T-helper 17 cell (primary cell): Measurements from ENCODE around the gene TPO. TPM values are rescaled to one million over a fixed set of nuclear protein-coding genes. Genes with fewer than 3 reads are reported as not detected.
"Not testable (repeated sequence)": the region's sequence is repeated elsewhere in the genome, so short reads cannot be mapped to it uniquely, and the experiment has no call there.

ENCODE experiments used
- ATAC-seq: fragments of 150-1000 bp; cut with Tn5 transposase; 2 replicates; pipeline ENCODE4 v1.10.0; 2021; ENCODE audit warnings: mild to moderate bottlenecking, moderate library complexity
- DNase-seq, 3 donors: peaks; one replicate each; pipeline versions ENCODE4 v3.0.0 to v3.0.0-alpha.2; 2020 to 2021
- H3K9me3 ChIP-seq: one replicate; pipeline ENCODE4 v1.7.0; 2013; ENCODE audit warnings: low read length, mild to moderate bottlenecking; ENCODE audit not compliant: control insufficient read depth, poor library complexity, severe bottlenecking
- H3K27ac Mint-ChIP-seq: one replicate; pipeline ENCODE4 v1.8.0; 2022; ENCODE audit warnings: mild to moderate bottlenecking, moderate library complexity, mixed read lengths
- H3K27me3 Mint-ChIP-seq: one replicate; pipeline ENCODE4 v1.8.0; 2022; ENCODE audit warnings: mixed read lengths
- H3K36me3 Mint-ChIP-seq: one replicate; pipeline ENCODE4 v1.8.0; 2022; ENCODE audit warnings: low read depth, mixed read lengths
- H3K4me1 Mint-ChIP-seq: one replicate; pipeline ENCODE4 v1.8.0; 2022; ENCODE audit warnings: mild to moderate bottlenecking, mixed read lengths
- H3K4me3 Mint-ChIP-seq: one replicate; pipeline ENCODE4 v1.8.0; 2022; ENCODE audit warnings: mild to moderate bottlenecking, moderate library complexity, mixed read lengths
- total RNA-seq, 4 donors: library from RNA in 2 of 4; stranded (reverse) in 2 of 4; gene quantifications; one replicate each; pipeline ENCODE4 v1.2.3 and lab custom pipeline; 2022 to 2026

Gene TPO
- total RNA-seq, 2 donors from 2014 or later: 0.44 to 2.4 TPM

GRCh38 chr2:1486670-1487069 is 73.4 kb downstream of the TPO start:
- Mint-ChIP-seq H3K4me3 (no peak overlapping the region), H3K27me3 (no peaks in the 10 kb centered on the region), H3K36me3 (no peaks in the 10 kb centered on the region), H3K27ac (no peak overlapping the region), H3K4me1 (peaks cover 5% of the 10 kb centered on the region)
- H3K9me3 ChIP-seq: no peaks in the 10 kb centered on the region
- ATAC-seq: no peak
- no peak for DNase-seq

DNA sequence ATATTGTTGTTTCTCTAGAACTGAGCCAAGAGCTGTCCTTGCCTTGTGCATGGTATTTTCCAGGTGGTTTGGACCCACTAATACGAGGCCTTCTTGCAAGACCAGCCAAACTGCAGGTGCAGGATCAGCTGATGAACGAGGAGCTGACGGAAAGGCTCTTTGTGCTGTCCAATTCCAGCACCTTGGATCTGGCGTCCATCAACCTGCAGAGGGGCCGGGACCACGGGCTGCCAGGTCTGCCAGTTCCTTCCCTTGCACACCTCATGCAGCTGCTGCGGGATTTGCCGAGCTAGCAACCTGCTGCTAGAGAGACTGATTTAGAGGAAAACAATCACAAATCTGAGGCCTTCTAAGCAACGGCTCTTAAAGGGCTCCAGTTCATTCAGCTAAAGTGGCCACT is 74.5 kb downstream of the TPO start:
- Mint-ChIP-seq H3K4me1 (peaks cover 8% of the 10 kb centered on the region), H3K27ac (no peak overlapping the region), H3K36me3 (no peaks in the 10 kb centered on the region), H3K27me3 (no peaks in the 10 kb centered on the region), H3K4me3 (no peak overlapping the region)
- no peak for DNase-seq
- H3K9me3 ChIP-seq: no peaks in the 10 kb centered on the region
- ATAC-seq: no peak

DNA sequence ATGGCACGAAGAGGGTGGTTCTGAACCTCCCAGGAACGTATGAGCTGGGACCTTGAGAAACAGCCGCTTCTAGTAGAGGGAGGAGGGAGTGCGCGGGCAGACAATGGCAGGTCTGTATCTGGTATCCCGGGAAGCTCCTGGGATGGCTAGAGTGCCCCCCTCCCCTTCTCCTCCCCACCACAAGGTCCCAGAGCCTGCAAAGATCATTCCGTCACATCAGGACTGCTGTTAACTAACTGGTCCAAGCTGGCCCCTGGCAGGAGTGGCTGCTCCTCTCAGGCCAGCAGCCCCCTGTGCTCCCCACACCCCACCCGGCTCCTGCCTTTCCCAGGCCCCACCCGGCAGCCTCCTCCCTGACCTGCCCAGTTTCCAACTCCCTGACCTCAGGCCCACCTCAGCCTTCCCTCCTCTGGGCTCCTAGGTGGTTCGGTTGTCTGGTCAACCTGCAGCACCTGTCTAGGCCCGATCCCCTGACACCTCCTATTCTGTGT is 75.0 kb downstream of the TPO start:
- Mint-ChIP-seq H3K27ac (peak overlapping the region; percentile 53), H3K4me1 (peaks cover 8% of the 10 kb centered on the region), H3K27me3 (no peaks in the 10 kb centered on the region), H3K36me3 (no peaks in the 10 kb centered on the region), H3K4me3 (no peak overlapping the region)
- no peaks in the 10 kb centered on the region for H3K9me3 ChIP-seq
- DNase-seq: no peak
- no peak for ATAC-seq

- H3K9me3 ChIP-seq: no peaks in the 10 kb centered on the region
- no peaks in the 10 kb centered on the region for H3K27me3 Mint-ChIP-seq
- peaks cover 6% of the 10 kb centered on the region for H3K4me1 Mint-ChIP-seq
- no peak overlapping the region for H3K4me3 Mint-ChIP-seq
- H3K36me3 Mint-ChIP-seq: no peaks in the 10 kb centered on the region
- DNase-seq: no peak
- no peak for ATAC-seq
- H3K27ac Mint-ChIP-seq: peak overlapping the region; percentile 53
Measured at GRCh38 chr2:1488851-1489250, 75.6 kb downstream of the TPO start.

DNA sequence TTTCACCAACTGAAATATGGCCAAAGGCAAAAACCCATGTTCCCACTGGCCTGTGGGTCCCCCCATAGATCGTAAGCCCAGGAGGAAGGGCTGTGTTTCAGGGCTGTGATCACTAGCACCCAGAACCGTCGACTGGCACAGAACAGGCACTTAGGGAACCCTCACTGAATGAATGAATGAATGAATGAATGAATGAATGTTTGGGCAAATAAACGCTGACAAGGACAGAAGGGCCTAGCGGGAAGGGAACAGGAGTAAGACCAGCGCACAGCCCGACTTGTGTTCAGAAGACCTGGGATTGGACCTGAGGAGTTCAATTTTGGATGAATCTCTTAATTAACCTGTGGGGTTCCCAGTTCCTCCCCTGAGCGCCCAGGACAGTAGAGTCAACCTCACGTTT is 76.2 kb downstream of the TPO start:
- no peak for ATAC-seq
- Mint-ChIP-seq H3K36me3 (no peaks in the 10 kb centered on the region), H3K27ac (peak overlapping the region; percentile 53), H3K4me3 (no peak overlapping the region), H3K27me3 (no peaks in the 10 kb centered on the region), H3K4me1 (peaks cover 6% of the 10 kb centered on the region)
- H3K9me3 ChIP-seq: no peaks in the 10 kb centered on the region
- DNase-seq: no peak

- not testable (repeated sequence) for DNase-seq, H3K27ac Mint-ChIP-seq, ATAC-seq, H3K27me3 Mint-ChIP-seq, H3K4me3 Mint-ChIP-seq, H3K9me3 ChIP-seq, H3K4me1 Mint-ChIP-seq, H3K36me3 Mint-ChIP-seq
Measured at GRCh38 chr2:1490381-1490780, 77.1 kb downstream of the TPO start.

DNA sequence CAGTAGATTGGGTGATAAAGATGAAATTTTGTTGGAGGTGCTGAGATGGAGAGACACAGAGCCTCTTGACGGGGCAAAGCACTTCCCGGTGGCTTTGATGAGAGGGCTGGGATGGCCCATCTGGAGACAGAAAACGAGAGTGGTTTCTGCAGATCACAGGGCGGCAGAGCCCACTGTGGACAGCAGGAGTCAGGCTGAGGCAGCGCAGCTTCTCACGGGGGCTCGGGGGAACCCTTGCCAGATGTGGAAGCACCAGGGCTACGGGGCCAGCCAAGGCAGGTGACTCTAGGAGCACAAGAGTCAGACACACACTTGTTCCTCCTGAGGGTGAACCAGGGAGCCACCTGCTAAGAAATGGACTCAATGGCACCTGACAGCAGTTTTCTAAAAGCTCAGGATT is 78.5 kb downstream of the TPO start:
- peak overlapping the region; percentile 88 for H3K27ac Mint-ChIP-seq

GRCh38 chr2:1492231-1492630 is 79.0 kb downstream of the TPO start:
- not testable (repeated sequence) for H3K4me3 Mint-ChIP-seq, H3K4me1 Mint-ChIP-seq, DNase-seq, H3K36me3 Mint-ChIP-seq, H3K27me3 Mint-ChIP-seq, H3K9me3 ChIP-seq, ATAC-seq
- H3K27ac Mint-ChIP-seq: peak overlapping the region; percentile 88

More for the DNA sequence above, 78.5 kb downstream of the TPO start:
- H3K4me1 Mint-ChIP-seq: peaks cover 8% of the 10 kb centered on the region
- no peaks in the 10 kb centered on the region for H3K36me3 Mint-ChIP-seq
- no peak overlapping the region for H3K4me3 Mint-ChIP-seq
- ATAC-seq: no peak
- no peaks in the 10 kb centered on the region for H3K9me3 ChIP-seq
- DNase-seq: no peak
- H3K27me3 Mint-ChIP-seq: no peaks in the 10 kb centered on the region

DNA sequence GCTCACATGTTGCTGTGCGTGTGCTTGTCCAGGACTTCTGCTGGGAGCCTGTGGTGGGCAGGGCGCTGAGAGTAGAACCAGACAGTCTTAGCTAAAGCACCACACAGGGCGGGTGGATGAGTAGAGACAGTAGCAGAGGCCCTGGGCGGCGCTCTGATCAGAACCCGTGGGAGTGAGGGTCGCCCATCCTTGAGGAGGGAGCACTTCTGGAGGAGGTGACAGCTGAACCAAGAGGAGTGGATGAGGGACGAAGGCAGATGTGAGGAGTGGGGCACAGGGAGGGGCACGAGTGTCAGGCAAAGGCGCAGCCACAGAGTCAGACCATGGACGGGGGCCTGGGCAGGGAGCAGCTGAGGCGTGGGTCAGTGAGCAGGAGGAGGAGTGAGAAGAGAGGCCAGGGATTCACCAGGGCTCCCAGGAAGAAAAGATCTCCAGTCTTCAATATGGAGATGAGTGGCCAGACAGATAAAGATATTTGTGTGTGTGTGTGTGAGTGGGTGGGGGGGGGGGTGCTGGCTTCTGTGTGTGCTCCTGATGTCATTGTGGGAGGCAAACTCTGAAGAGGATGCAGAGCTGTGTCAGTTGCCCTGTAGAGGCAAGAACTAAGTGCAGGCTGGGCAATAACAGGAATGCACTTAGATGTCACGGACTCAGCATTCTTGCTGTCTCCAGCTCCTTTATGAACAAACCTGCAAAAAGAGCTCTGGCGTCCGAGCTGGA is 79.6 kb downstream of the TPO start:
- no peak overlapping the region for H3K4me3 Mint-ChIP-seq
- no peaks in the 10 kb centered on the region for H3K27me3 Mint-ChIP-seq
- H3K4me1 Mint-ChIP-seq: peaks cover 8% of the 10 kb centered on the region
- no peaks in the 10 kb centered on the region for H3K36me3 Mint-ChIP-seq
- ATAC-seq (no peak), DNase-seq (no peak)
- H3K9me3 ChIP-seq: no peaks in the 10 kb centered on the region
- H3K27ac Mint-ChIP-seq: peak overlapping the region; percentile 88

- H3K9me3 ChIP-seq: no peaks in the 10 kb centered on the region
- no peak for DNase-seq
- no peaks in the 10 kb centered on the region for H3K27me3 Mint-ChIP-seq
- no peak for ATAC-seq
- H3K27ac Mint-ChIP-seq: no peak overlapping the region
- H3K36me3 Mint-ChIP-seq: no peaks in the 10 kb centered on the region
- peaks cover 8% of the 10 kb centered on the region for H3K4me1 Mint-ChIP-seq
- no peak overlapping the region for H3K4me3 Mint-ChIP-seq
Measured at GRCh38 chr2:1493431-1494126, 80.3 kb downstream of the TPO start.

- no peak overlapping the region for H3K4me3 Mint-ChIP-seq
- peaks cover 8% of the 10 kb centered on the region for H3K4me1 Mint-ChIP-seq
- H3K27ac Mint-ChIP-seq: no peak overlapping the region
- DNase-seq (no peak), ATAC-seq (no peak)
- H3K9me3 ChIP-seq: no peaks in the 10 kb centered on the region
- no peaks in the 10 kb centered on the region for H3K36me3 Mint-ChIP-seq
- no peaks in the 10 kb centered on the region for H3K27me3 Mint-ChIP-seq
Measured at GRCh38 chr2:1494257-1494656, 81.0 kb downstream of the TPO start.

- peak overlapping the region; percentile 59 for H3K27ac Mint-ChIP-seq
- DNase-seq (no peak), ATAC-seq (no peak)
- no peaks in the 10 kb centered on the region for H3K9me3 ChIP-seq
- no peaks in the 10 kb centered on the region for H3K27me3 Mint-ChIP-seq
- H3K36me3 Mint-ChIP-seq: no peaks in the 10 kb centered on the region
- H3K4me1 Mint-ChIP-seq: peaks cover 5% of the 10 kb centered on the region
- no peak overlapping the region for H3K4me3 Mint-ChIP-seq
Measured at GRCh38 chr2:1494906-1495305, 81.6 kb downstream of the TPO start.

DNA sequence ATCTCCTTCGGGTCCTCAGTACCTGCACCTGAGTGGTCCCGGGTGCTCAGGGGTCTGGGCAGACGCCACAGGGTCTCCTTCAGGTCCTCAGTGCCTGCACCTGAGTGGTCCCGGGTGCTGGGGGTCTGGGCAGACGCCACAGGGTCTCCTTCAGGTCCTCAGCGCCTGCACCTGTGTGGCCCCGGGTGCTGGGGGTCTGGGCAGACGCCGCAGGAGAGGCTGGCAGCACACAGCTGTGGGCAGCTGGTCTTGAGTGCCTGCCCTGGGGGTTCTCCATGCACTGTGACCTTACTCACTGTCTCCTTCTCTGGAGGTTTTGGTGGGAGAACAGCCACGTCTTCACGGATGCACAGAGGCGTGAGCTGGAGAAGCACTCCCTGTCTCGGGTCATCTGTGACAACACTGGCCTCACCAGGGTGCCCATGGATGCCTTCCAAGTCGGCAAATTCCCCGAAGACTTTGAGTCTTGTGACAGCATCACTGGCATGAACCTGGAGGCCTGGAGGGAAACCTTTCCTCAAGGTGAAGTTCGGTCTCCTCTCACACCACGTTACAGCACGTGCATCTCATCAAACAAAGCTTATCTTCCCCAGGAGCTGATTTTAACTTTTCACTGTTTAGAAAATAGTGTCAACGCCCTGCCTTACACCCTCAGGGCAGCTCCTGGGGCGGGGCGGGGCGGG is 82.6 kb downstream of the TPO start:
- H3K27me3 Mint-ChIP-seq: no peaks in the 10 kb centered on the region
- no peaks in the 10 kb centered on the region for H3K9me3 ChIP-seq
- no peaks in the 10 kb centered on the region for H3K36me3 Mint-ChIP-seq
- peaks cover 5% of the 10 kb centered on the region for H3K4me1 Mint-ChIP-seq
- no peak for DNase-seq
- no peak overlapping the region for H3K27ac Mint-ChIP-seq
- no peak overlapping the region for H3K4me3 Mint-ChIP-seq
- no peak for ATAC-seq
